ENCODE results near the gene TUBA1C. TPM values are rescaled to one million over a fixed set of nuclear protein-coding genes. Genes with fewer than 3 reads are reported as not detected.
A peak's percentile ranks its signal among the peaks of the same experiment; 100 is the strongest.

Gene TUBA1C
- total and polyA plus RNA-seq, 10 of the 15 experiments (the other 5 are each of a cell fraction or from before 2014, with no cell fraction given): 285 to 1,003 (median 441) TPM

- TF ChIP-seq POLR2AphosphoS2 (IDR thresholded peaks at IDR 0.05; ENCODE audit: low read depth, low read length) (peak; percentile 98), MTA2 (IDR thresholded peaks at IDR 0.05; ENCODE audit: low read depth) (peak; percentile 26; the same call in 1 of the 2 replicates), ZNF207 (IDR thresholded peaks at IDR 0.05; ENCODE audit: borderline replicate concordance) (peak; percentile 84; the same call in 1 of the 2 replicates), EZH2 (IDR thresholded peaks at IDR 0.05; ENCODE audit: borderline replicate concordance, control insufficient read depth, low read depth, low read length) (no peak), ZNF687 (IDR thresholded peaks at IDR 0.05) (peak; percentile 77), POU2F2 (IDR thresholded peaks at IDR 0.05; ENCODE audit: borderline replicate concordance, low read depth, low read length) (peak; percentile 96), SP1 (IDR thresholded peaks at IDR 0.05; ENCODE audit: low read depth, low read length) (peak; percentile 53), SIX5 (IDR thresholded peaks at IDR 0.05; ENCODE audit: low read depth, low read length, severe bottlenecking) (no peak), BMI1 (IDR thresholded peaks at IDR 0.05; ENCODE audit: borderline replicate concordance) (no peak), E4F1 (IDR thresholded peaks at IDR 0.05; ENCODE audit: borderline replicate concordance, partially characterized antibody) (no peak), WRNIP1 (IDR thresholded peaks at IDR 0.05; ENCODE audit: borderline replicate concordance, low read depth, low read length) (no peak), FOXK2 (IDR thresholded peaks at IDR 0.05) (no peak), NFYA (IDR thresholded peaks at IDR 0.05; ENCODE audit: borderline replicate concordance, low read depth, low read length) (no peak), KLF5 (IDR thresholded peaks at IDR 0.05; ENCODE audit: partially characterized antibody) (peak; percentile 71), SUZ12 (IDR thresholded peaks at IDR 0.05; ENCODE audit: unreplicated experiment) (no peak), CHD1 (IDR thresholded peaks at IDR 0.05; ENCODE audit: low read depth, low read length) (no peak), CTCF (IDR thresholded peaks at IDR 0.05 in 2 of 3, conservative IDR thresholded peaks at IDR 0.05 in 1 of 3; ENCODE audit: control insufficient read depth in 2 of 3, extremely low read depth in 1 of 3, insufficient read depth in 1 of 3, low read depth in 3 of 3, low read length in 3 of 3) (0 out of 6 replicates have a peak, but pooled peaks of 1 of the 3 experiments have one; percentile 12), NR2C2 (IDR thresholded peaks at IDR 0.05; ENCODE audit: borderline replicate concordance, control insufficient read depth, insufficient read length, low read depth) (no peak), STAT3 (IDR thresholded peaks at IDR 0.05; ENCODE audit: low read depth, low read length) (no peak), TCF3 (IDR thresholded peaks at IDR 0.05; ENCODE audit: borderline replicate concordance, insufficient read depth, low read depth, low read length) (peak; percentile 60; the same call in 1 of the 2 replicates), ZNF217 (IDR thresholded peaks at IDR 0.05) (no peak)
Measured at GRCh38 chr12:49264873-49265792, at the start of gene TUBA1C (continued).

Data from GM12878 (cell line).